GM18502 (cell line): Measurements from ENCODE around the gene COA7.
"Not testable (repeated sequence)": the region's sequence is repeated elsewhere in the genome, so short reads cannot be mapped to it uniquely, and the experiment has no call there.

Experiments used
- ATAC-seq: cut with Tn5 transposase; IDR thresholded peaks from one replicate; pipeline ENCODE4 v1.9.1; 2021; ENCODE audit warnings: mild to moderate bottlenecking; ENCODE audit not compliant: unreplicated experiment, poor library complexity

Gene COA7

GRCh38 chr1:52706941-52707926, 9.1 kb upstream of the COA7 start:
- ATAC-seq = no peak

- no peak for ATAC-seq
Measured at GRCh38 chr1:52706136-52706670, 8.1 kb upstream of the COA7 start.

GRCh38 chr1:52702886-52703787, 5.0 kb upstream of the COA7 start:
- ATAC-seq = peak; percentile 92

GRCh38 chr1:52695627-52696026, 2.5 kb downstream of the COA7 start:
- ATAC-seq = no peak

GRCh38 chr1:52693843-52694242, 4.3 kb downstream of the COA7 start:
- no peak for ATAC-seq

- ATAC-seq = not testable (repeated sequence)
Measured at GRCh38 chr1:52693351-52693750, 4.8 kb downstream of the COA7 start.

GRCh38 chr1:52692697-52693096, 5.5 kb downstream of the COA7 start:
- ATAC-seq = no peak

- no peak for ATAC-seq
Measured at GRCh38 chr1:52691821-52692220, 6.3 kb downstream of the COA7 start.

GRCh38 chr1:52686830-52687229, 11.3 kb downstream of the COA7 start:
- ATAC-seq = no peak

GRCh38 chr1:52686261-52686751, 11.8 kb downstream of the COA7 start:
- ATAC-seq = peak; percentile 82

- ATAC-seq = no peak
Measured at GRCh38 chr1:52684545-52684944, 13.6 kb downstream of the COA7 start.

- no peak for ATAC-seq
Measured at GRCh38 chr1:52683367-52683940, 14.7 kb downstream of the COA7 start.

- ATAC-seq = no peak
Measured at GRCh38 chr1:52681136-52681535, 17.0 kb downstream of the COA7 start.

GRCh38 chr1:52680353-52680752, 17.8 kb downstream of the COA7 start:
- ATAC-seq = no peak

GRCh38 chr1:52679498-52679897, 18.6 kb downstream of the COA7 start:
- ATAC-seq = no peak

GRCh38 chr1:52679048-52679447, 19.1 kb downstream of the COA7 start:
- no peak for ATAC-seq

GRCh38 chr1:52677076-52677806, 20.9 kb downstream of the COA7 start:
- no peak for ATAC-seq

- no peak for ATAC-seq
Measured at GRCh38 chr1:52676249-52676903, 21.8 kb downstream of the COA7 start.
